HepG2 (cell line): ENCODE data around the gene PPP1R9A. TPM values are rescaled to one million over a fixed set of nuclear protein-coding genes. Genes with fewer than 3 reads are reported as not detected.

Source experiments
- ATAC-seq: fragments of 200-7000 bp; cut with Tn5 transposase; 3 replicates; pipeline ENCODE4 v1.9.1; 2020; ENCODE audit warnings: mild to moderate bottlenecking, moderate library complexity
- BruUV-seq: library from RNA; stranded (reverse); fragments of 400-500 nt; replicated peaks from 2 replicates; lab custom pipeline; 2021; lab: Mats Ljungman, UMichigan
- CTCF ChIA-PET: fragments of 300-600 bp; formaldehyde crosslinking; extraction: SDS; loops from one replicate; lab custom pipeline; 2021; ENCODE audit warnings: low total read pairs, inconsistent platforms, low intra/inter-chr PET ratio; lab: Yijun Ruan, JAX
- POLR2A ChIA-PET: fragments of 350-600 bp; sonication (Branson Sonifier 250); formaldehyde crosslinking; loops from one replicate; lab custom pipeline; 2020; ENCODE audit warnings: antibody characterized with exemption, inconsistent platforms; lab: Yijun Ruan, JAX
- DNase-seq: peaks from one replicate; pipeline ENCODE4 v3.0.0-alpha.2; 2015; ENCODE audit warnings: low spot score
- FAIRE-seq: peaks from 3 replicates; lab custom pipeline; 2011; peaks lifted over from hg19 to GRCh38; lab: Jason Lieb, UNC
- H2AFZ ChIP-seq: one replicate; pipeline ENCODE4 v1.6.1; 2011; ENCODE audit warnings: low read length, inconsistent platforms
- H3K27ac ChIP-seq: fragments of 300-600 bp; 3 replicates; pipeline ENCODE4 v1.8.0; 2011; ENCODE audit warnings: mixed run types, mild to moderate bottlenecking, mixed read lengths, low read length, inconsistent platforms; ENCODE audit not compliant: insufficient read depth; ENCODE audit errors: extremely low read length
- H3K27me3 ChIP-seq, 2 experiments: fragments of 200-600 bp in 1 of 2; 2 replicates in 1 of 2; 3 replicates in 1 of 2; pipeline versions ENCODE4 v1.6.0 to v1.8.0; 2011; ENCODE audit warnings: low read length in 2 of 2, mild to moderate bottlenecking in 2 of 2, moderate library complexity in 2 of 2, inconsistent platforms in 1 of 2; ENCODE audit not compliant: insufficient read depth in 2 of 2, control insufficient read depth in 1 of 2
- H3K36me3 ChIP-seq, 2 experiments: fragments of 200-600 bp in 1 of 2; replicated peaks in 1 of 2; 2 replicates in 1 of 2; 3 replicates in 1 of 2; pipeline versions ENCODE4 v1.5.1 to v1.8.0; 2011; ENCODE audit warnings: low read length in 2 of 2, inconsistent platforms in 1 of 2; ENCODE audit not compliant: insufficient read depth in 2 of 2, control insufficient read depth in 1 of 2
- H3K4me1 ChIP-seq: 2 replicates; pipeline ENCODE4 v1.5.1; 2012; ENCODE audit warnings: low read length, inconsistent platforms; ENCODE audit not compliant: insufficient read depth
- H3K4me2 ChIP-seq: 2 replicates; pipeline ENCODE4 v1.6.0; 2011; ENCODE audit warnings: low read depth, low read length, inconsistent platforms
- H3K4me3 ChIP-seq, 3 experiments: fragments of 200-600 bp in 1 of 3; sonication (generic), shearing (Covaris generic) in 1 of 3; replicated peaks in 1 of 3; 2 replicates each; pipeline ENCODE4 v1.5.1; 2011 to 2016; ENCODE audit warnings: low read length in 3 of 3, inconsistent platforms in 2 of 3, low read depth in 2 of 3, mild to moderate bottlenecking in 2 of 3, control low read depth in 1 of 3, mixed read lengths in 1 of 3; ENCODE audit not compliant: insufficient read depth in 1 of 3
- H3K79me2 ChIP-seq: one replicate; pipeline ENCODE4 v1.6.1; 2011; ENCODE audit warnings: low read length, inconsistent platforms; ENCODE audit not compliant: insufficient read depth
- H3K9ac ChIP-seq: 2 replicates; pipeline ENCODE4 v1.6.0; 2011; ENCODE audit warnings: mild to moderate bottlenecking, low read depth, low read length, inconsistent platforms; ENCODE audit not compliant: insufficient read depth
- H3K9me3 ChIP-seq: 2 replicates; pipeline ENCODE4 v1.5.1; 2012; ENCODE audit warnings: mild to moderate bottlenecking, low read length
- H4K20me1 ChIP-seq: 2 replicates; pipeline ENCODE4 v1.6.0; 2011; ENCODE audit warnings: inconsistent platforms, mild to moderate bottlenecking, low read length, moderate library complexity; ENCODE audit not compliant: insufficient read depth
- SKI ChIP-seq: fragments of 450-650 bp; IDR thresholded peaks from one replicate; pipeline ENCODE4 v1.6.1; 2018; ENCODE audit warnings: mild to moderate bottlenecking; ENCODE audit not compliant: partially characterized antibody
- TRIM24 ChIP-seq: sonication (generic); formaldehyde crosslinking; IDR thresholded peaks from 2 replicates; pipeline ENCODE4 v1.8.0; 2022; ENCODE audit warnings: mild to moderate bottlenecking, missing genetic modification reagents
- ZNF136 ChIP-seq: sonication (generic); formaldehyde crosslinking; IDR thresholded peaks from 2 replicates; pipeline ENCODE4 v1.8.1; 2022; ENCODE audit warnings: low read depth, mild to moderate bottlenecking, moderate library complexity, missing genetic modification reagents
- ZNF841 ChIP-seq: sonication (generic); formaldehyde crosslinking; IDR thresholded peaks from 2 replicates; pipeline ENCODE4 v1.8.1; 2023; ENCODE audit warnings: missing genetic modification reagents, borderline replicate concordance
- WGBS: methylation state at CpG from one replicate; pipeline ENCODE4 v1.1.6; 2017; ENCODE audit warnings: low lambda C conversion rate; 5-methylcytosine and 5-hydroxymethylcytosine counted together
- in situ Hi-C: cut with HindIII; loops from 2 replicates; pipeline ENCODE4 v1.10.0; 2017; ENCODE audit warnings: low pct_unique_long_range_greater_than_20kb; ENCODE audit not compliant: extremely low pct_ligation_motif_present
- intact Hi-C: fragments of 100-400 bp; cut with micrococcal nuclease; formaldehyde crosslinking; loops from one replicate; pipeline ENCODE4 v1.10.0; 2022; ENCODE audit not compliant: unreplicated experiment
- polyA plus RNA-seq, 8 experiments: library from polyadenylated mRNA; depleted of rRNA in 3 of 8; stranded (reverse) in 7 of 8; unstranded in 1 of 8; fragments of >200 nt; fragmentation: Illumina TruSeq in 4 of 8; extraction: Trizol in 4 of 8; gene quantifications; 2 replicates each; pipeline versions ENCODE4 v1.2.1 to v1.2.3, GENCODE V29; 2011 to 2016; ENCODE audit warnings: low read depth in 4 of 8, missing spikeins in 1 of 8, mixed read lengths in 1 of 8; ENCODE audit not compliant: insufficient read depth in 1 of 8
- total RNA-seq, 5 experiments: library from RNA; depleted of rRNA; stranded (reverse); fragments of >200 nt; fragmentation: Illumina TruSeq; extraction: Trizol; gene quantifications; 2 replicates each; pipeline ENCODE4 v1.2.3, GENCODE V29; 2016; ENCODE audit warnings: low read depth in 1 of 5
- TF ChIP-seq, protein P1 (sequence below): sonication (generic); formaldehyde crosslinking; IDR thresholded peaks from 2 replicates; pipeline ENCODE4 v1.9.0; 2022; ENCODE audit warnings: missing genetic modification reagents, mild to moderate bottlenecking, borderline replicate concordance

The PPP1R9A gene
- total and polyA plus RNA-seq, 2 of the 13 experiments (the other 11 are each of a cell fraction or from before 2014, with no cell fraction given) = 11.4 to 31.9 TPM

DNA sequence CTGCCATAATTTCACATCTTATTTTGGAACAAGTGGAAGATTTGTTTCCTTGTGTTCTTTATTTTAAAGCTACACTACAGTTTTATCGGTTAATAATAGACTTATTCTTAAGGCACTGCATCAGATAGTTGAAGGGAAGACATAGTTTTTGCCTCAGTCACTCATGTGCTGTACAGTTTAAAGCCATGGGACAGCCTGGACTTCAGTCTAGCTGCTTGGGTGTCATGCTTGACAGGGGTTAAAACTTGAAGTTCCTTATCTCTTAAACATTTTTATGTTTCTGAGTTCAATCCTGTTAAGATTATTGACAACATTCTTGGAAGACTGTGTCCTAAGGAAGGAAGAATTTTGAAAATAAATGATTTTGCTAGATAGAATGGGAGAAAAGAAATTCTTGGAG, 49.7 kb downstream of the PPP1R9A start:
- WGBS = 74% methylated on average over 1 of the region's 1 CpG
- no TSS peak for BruUV-seq
- Histone ChIP-seq H4K20me1 (no peaks in the 10 kb centered on the region), H3K79me2 (peaks cover 17% of the 10 kb centered on the region), H3K9me3 (no peaks in the 10 kb centered on the region), H3K27ac (no peak overlapping the region), H2AFZ (no peak overlapping the region), H3K4me3 (no peak overlapping the region), H3K36me3 (no peaks in the 10 kb centered on the region), H3K27me3 (no peaks in the 10 kb centered on the region), H3K9ac (no peak overlapping the region), H3K4me1 (peaks cover 33% of the 10 kb centered on the region), H3K4me2 (no peak overlapping the region)
- intact Hi-C loops = no loop called here
- FAIRE-seq (no peak), ATAC-seq (no peak), DNase-seq (no peak)
- TF ChIP-seq SKI (no peak), TRIM24 (no peak), ZNF841 (no peak)
- ChIA-PET POLR2A (interaction anchor here (1.1 kb wide), 1 partner anchor 12 kb away, joined by 4 read pairs; no protein-coding TSS in a partner anchor), CTCF (no interaction called here)
- in situ Hi-C loops = no loop called here

GRCh38 chr7:94962661-94963060, 55.3 kb downstream of the PPP1R9A start:
- Histone ChIP-seq H3K9me3 (no peaks in the 10 kb centered on the region), H3K36me3 (no peaks in the 10 kb centered on the region), H3K27ac (no peak overlapping the region), H2AFZ (no peak overlapping the region), H3K4me3 (no peak overlapping the region), H3K4me2 (no peak overlapping the region), H3K4me1 (peaks cover 20% of the 10 kb centered on the region), H3K9ac (no peak overlapping the region), H4K20me1 (no peaks in the 10 kb centered on the region), H3K79me2 (peaks cover 18% of the 10 kb centered on the region), H3K27me3 (no peaks in the 10 kb centered on the region)
- no peak for FAIRE-seq
- CTCF ChIA-PET = no interaction called here
- in situ Hi-C loops (no loop called here), intact Hi-C loops (no loop called here)
- DNase-seq = no peak
- POLR2A ChIA-PET = no interaction called here
- WGBS = 99% methylated on average over 2 of the region's 2 CpGs
- ATAC-seq = no peak
- BruUV-seq = no TSS peak
- TF ChIP-seq, protein P1, sequence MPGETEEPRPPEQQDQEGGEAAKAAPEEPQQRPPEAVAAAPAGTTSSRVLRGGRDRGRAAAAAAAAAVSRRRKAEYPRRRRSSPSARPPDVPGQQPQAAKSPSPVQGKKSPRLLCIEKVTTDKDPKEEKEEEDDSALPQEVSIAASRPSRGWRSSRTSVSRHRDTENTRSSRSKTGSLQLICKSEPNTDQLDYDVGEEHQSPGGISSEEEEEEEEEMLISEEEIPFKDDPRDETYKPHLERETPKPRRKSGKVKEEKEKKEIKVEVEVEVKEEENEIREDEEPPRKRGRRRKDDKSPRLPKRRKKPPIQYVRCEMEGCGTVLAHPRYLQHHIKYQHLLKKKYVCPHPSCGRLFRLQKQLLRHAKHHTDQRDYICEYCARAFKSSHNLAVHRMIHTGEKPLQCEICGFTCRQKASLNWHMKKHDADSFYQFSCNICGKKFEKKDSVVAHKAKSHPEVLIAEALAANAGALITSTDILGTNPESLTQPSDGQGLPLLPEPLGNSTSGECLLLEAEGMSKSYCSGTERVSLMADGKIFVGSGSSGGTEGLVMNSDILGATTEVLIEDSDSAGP = no peak
- no peak for TF ChIP-seq ZNF136 (CRISPR knock-in tag)
